Measurements from ENCODE around the gene EPG5. TPM values are rescaled to one million over a fixed set of nuclear protein-coding genes. Genes with fewer than 3 reads are reported as not detected.

Gene EPG5
- polyA plus RNA-seq, 1 donor from 2014 or later = 18.0 TPM

- no peak for TF ChIP-seq TAF1 (IDR thresholded peaks at IDR 0.05; ENCODE audit: low read depth)
- no peak for TF ChIP-seq EP300 (conservative IDR thresholded peaks at IDR 0.05; ENCODE audit: poor library complexity, severe bottlenecking)
- no peak for TF ChIP-seq POLR2AphosphoS5 (IDR thresholded peaks at IDR 0.05)
These were observed 36.2 kb downstream of the EPG5 start (continued) for GRCh38 chr18:45930963-45931362.

- H4K20me1 ChIP-seq (ENCODE audit: insufficient read depth) = no peaks in the 10 kb centered on the region
- H3K27ac ChIP-seq (ENCODE audit: low read length) = no peak overlapping the region
- H3K4me3 ChIP-seq (ENCODE audit: low read length) = no peak overlapping the region
- H2AFZ ChIP-seq (ENCODE audit: low read depth, low read length) = no peak overlapping the region
- no peaks in the 10 kb centered on the region for H3F3A ChIP-seq (ENCODE audit: insufficient read depth, low read length, poor library complexity, severe bottlenecking)
- H3K27me3 ChIP-seq (ENCODE audit: insufficient read depth, low read depth, low read length) = no peaks in the 10 kb centered on the region
- no peaks in the 10 kb centered on the region for H3K9me2 ChIP-seq (ENCODE audit: insufficient read depth, low read length)
- no peaks in the 10 kb centered on the region for H3K79me2 ChIP-seq (replicated peaks; ENCODE audit: insufficient read depth, low read length)
- no peak overlapping the region for H3K9ac ChIP-seq (ENCODE audit: low read length)
- H3K9me3 ChIP-seq (ENCODE audit: low read length) = no peaks in the 10 kb centered on the region
- TF ChIP-seq RAD21 (conservative IDR thresholded peaks at IDR 0.05) (no peak), EZH2 (IDR thresholded peaks at IDR 0.05; ENCODE audit: borderline replicate concordance, insufficient read depth, low read length, poor library complexity, severe bottlenecking) (no peak), POLR2AphosphoS5 (IDR thresholded peaks at IDR 0.05) (no peak), CTCF (IDR thresholded peaks at IDR 0.05; ENCODE audit: poor library complexity, severe bottlenecking) (no peak), REST (IDR thresholded peaks at IDR 0.05; ENCODE audit: borderline replicate concordance) (no peak), SMC3 (conservative IDR thresholded peaks at IDR 0.05; ENCODE audit: poor library complexity) (no peak), MXI1 (conservative IDR thresholded peaks at IDR 0.05; ENCODE audit: poor library complexity, severe bottlenecking) (no peak), TAF1 (IDR thresholded peaks at IDR 0.05; ENCODE audit: low read depth) (no peak), EP300 (conservative IDR thresholded peaks at IDR 0.05; ENCODE audit: poor library complexity, severe bottlenecking) (no peak)
- no peaks in the 10 kb centered on the region for H3K36me3 ChIP-seq (ENCODE audit: insufficient read depth, low read length)
- no peak overlapping the region for H3K4me2 ChIP-seq (ENCODE audit: low read length)
These were observed 40.4 kb downstream of the EPG5 start for GRCh38 chr18:45926691-45927090.

GRCh38 chr18:45926085-45926484, 41.0 kb downstream of the EPG5 start:
- H3K4me3 ChIP-seq (ENCODE audit: low read length) = no peak overlapping the region
- H3K79me2 ChIP-seq (replicated peaks; ENCODE audit: insufficient read depth, low read length) = no peaks in the 10 kb centered on the region
- H3K27me3 ChIP-seq (ENCODE audit: insufficient read depth, low read depth, low read length) = no peaks in the 10 kb centered on the region
- H3K9ac ChIP-seq (ENCODE audit: low read length) = no peak overlapping the region
- TF ChIP-seq RAD21 (conservative IDR thresholded peaks at IDR 0.05) (no peak), EP300 (conservative IDR thresholded peaks at IDR 0.05; ENCODE audit: poor library complexity, severe bottlenecking) (no peak), REST (IDR thresholded peaks at IDR 0.05; ENCODE audit: borderline replicate concordance) (no peak), EZH2 (IDR thresholded peaks at IDR 0.05; ENCODE audit: borderline replicate concordance, insufficient read depth, low read length, poor library complexity, severe bottlenecking) (no peak), TAF1 (IDR thresholded peaks at IDR 0.05; ENCODE audit: low read depth) (no peak), MXI1 (conservative IDR thresholded peaks at IDR 0.05; ENCODE audit: poor library complexity, severe bottlenecking) (no peak), POLR2AphosphoS5 (IDR thresholded peaks at IDR 0.05) (no peak), CTCF (IDR thresholded peaks at IDR 0.05; ENCODE audit: poor library complexity, severe bottlenecking) (no peak), SMC3 (conservative IDR thresholded peaks at IDR 0.05; ENCODE audit: poor library complexity) (no peak)
- H3K27ac ChIP-seq (ENCODE audit: low read length) = no peak overlapping the region
- no peaks in the 10 kb centered on the region for H3F3A ChIP-seq (ENCODE audit: insufficient read depth, low read length, poor library complexity, severe bottlenecking)
- no peaks in the 10 kb centered on the region for H4K20me1 ChIP-seq (ENCODE audit: insufficient read depth)
- H3K9me2 ChIP-seq (ENCODE audit: insufficient read depth, low read length) = no peaks in the 10 kb centered on the region
- H3K9me3 ChIP-seq (ENCODE audit: low read length) = no peaks in the 10 kb centered on the region
- no peak overlapping the region for H2AFZ ChIP-seq (ENCODE audit: low read depth, low read length)
- no peak overlapping the region for H3K4me2 ChIP-seq (ENCODE audit: low read length)
- H3K36me3 ChIP-seq (ENCODE audit: insufficient read depth, low read length) = no peaks in the 10 kb centered on the region
